ENCODE data around the gene KIFC3.

DNA sequence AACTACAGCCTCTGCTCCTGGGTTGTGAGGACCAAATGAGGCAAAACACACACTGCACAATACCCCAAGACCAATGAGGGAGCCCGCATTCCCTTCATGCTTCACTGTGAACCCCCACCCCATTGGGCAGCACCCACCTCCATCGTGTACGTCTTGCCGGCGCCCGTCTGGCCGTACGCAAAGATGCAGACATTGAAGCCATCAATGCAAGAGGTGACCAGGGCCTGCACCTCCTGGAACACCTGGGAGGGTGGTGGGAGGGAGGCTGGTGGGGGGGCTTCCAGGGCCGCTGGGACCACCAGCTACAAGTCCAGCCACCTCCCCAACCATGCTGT is 38.3 kb downstream of the KIFC3 start:
- TF ChIP-seq, protein P1, sequence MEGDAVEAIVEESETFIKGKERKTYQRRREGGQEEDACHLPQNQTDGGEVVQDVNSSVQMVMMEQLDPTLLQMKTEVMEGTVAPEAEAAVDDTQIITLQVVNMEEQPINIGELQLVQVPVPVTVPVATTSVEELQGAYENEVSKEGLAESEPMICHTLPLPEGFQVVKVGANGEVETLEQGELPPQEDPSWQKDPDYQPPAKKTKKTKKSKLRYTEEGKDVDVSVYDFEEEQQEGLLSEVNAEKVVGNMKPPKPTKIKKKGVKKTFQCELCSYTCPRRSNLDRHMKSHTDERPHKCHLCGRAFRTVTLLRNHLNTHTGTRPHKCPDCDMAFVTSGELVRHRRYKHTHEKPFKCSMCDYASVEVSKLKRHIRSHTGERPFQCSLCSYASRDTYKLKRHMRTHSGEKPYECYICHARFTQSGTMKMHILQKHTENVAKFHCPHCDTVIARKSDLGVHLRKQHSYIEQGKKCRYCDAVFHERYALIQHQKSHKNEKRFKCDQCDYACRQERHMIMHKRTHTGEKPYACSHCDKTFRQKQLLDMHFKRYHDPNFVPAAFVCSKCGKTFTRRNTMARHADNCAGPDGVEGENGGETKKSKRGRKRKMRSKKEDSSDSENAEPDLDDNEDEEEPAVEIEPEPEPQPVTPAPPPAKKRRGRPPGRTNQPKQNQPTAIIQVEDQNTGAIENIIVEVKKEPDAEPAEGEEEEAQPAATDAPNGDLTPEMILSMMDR (IDR thresholded peaks at IDR 0.05), result no peak
- no peak for TF ChIP-seq POLR2A (IDR thresholded peaks at IDR 0.05)
